GM23248 (cell line): ENCODE results near the gene IQGAP3.

Source experiments
- EZH2 ChIP-seq: fragments of 200-600 bp; sonication (generic); IDR thresholded peaks from 2 replicates; pipeline ENCODE4 v1.6.1; 2018; ENCODE audit warnings: antibody characterized with exemption, mild to moderate bottlenecking; ENCODE audit not compliant: insufficient read depth, poor library complexity, severe bottlenecking
- EZH2phosphoT487 ChIP-seq: fragments of 200-600 bp; sonication (generic); IDR thresholded peaks from 2 replicates; pipeline ENCODE4 v1.6.1; 2018; ENCODE audit warnings: antibody characterized with exemption, moderate library complexity, mild to moderate bottlenecking, low read depth; ENCODE audit not compliant: insufficient read depth

GRCh38 chr1:156549831-156550230 is 22.5 kb downstream of the IQGAP3 start:
- no peak for TF ChIP-seq EZH2
- TF ChIP-seq EZH2phosphoT487, result no peak
